ENCODE data around the gene ZMYND8.

GRCh38 chr20:47362361-47363219 is 6.1 kb upstream of the ZMYND8 start:
- TF ChIP-seq POLR2A (IDR thresholded peaks at IDR 0.05; ENCODE audit: low read depth, low read length) (no peak), POLR2AphosphoS5 (IDR thresholded peaks at IDR 0.05; ENCODE audit: low read depth, low read length) (no peak), SPI1 (IDR thresholded peaks at IDR 0.05; ENCODE audit: low read depth, low read length) (peak; percentile 12; the same call in 1 of the 2 replicates), TAF1 (IDR thresholded peaks at IDR 0.05; ENCODE audit: low read depth, low read length) (no peak), POU2F2 (IDR thresholded peaks at IDR 0.05; ENCODE audit: low read depth, low read length) (no peak)
